ENCODE data around the gene EMC8. TPM values are rescaled to one million over a fixed set of nuclear protein-coding genes. Genes with fewer than 3 reads are reported as not detected.

EMC8 gene
- polyA plus RNA-seq, 3 donors = 34.0 to 34.9 (median 34.0) TPM

GRCh38 chr16:85734311-85735017 is 64.9 kb downstream of the EMC8 start:
- DNase-seq = no peak

GRCh38 chr16:85733839-85734170 is 65.5 kb downstream of the EMC8 start:
- DNase-seq = no peak

GRCh38 chr16:85733155-85733838 is 66.0 kb downstream of the EMC8 start:
- no peak for DNase-seq

GRCh38 chr16:85731179-85731578 is 68.2 kb downstream of the EMC8 start:
- no peak for DNase-seq

- DNase-seq = no peak
Measured at GRCh38 chr16:85730186-85730465, 69.2 kb downstream of the EMC8 start.

GRCh38 chr16:85729452-85730185 is 69.7 kb downstream of the EMC8 start:
- DNase-seq = no peak

GRCh38 chr16:85728879-85729278 is 70.5 kb downstream of the EMC8 start:
- no peak for DNase-seq

Other genes with a start within 250 kb of the EMC8 start
- 10 to 100 TPM; 66.7 to 81.1 (median 76.1) TPM for gene GSE1, start 186.2 kb downstream of the EMC8 start, polyA plus RNA-seq (ENCODE audit: insufficient read length in 3 of 3)
- gene GINS2, start 110.6 kb downstream of the EMC8 start, polyA plus RNA-seq (ENCODE audit: insufficient read length in 3 of 3) = 10 to 100 TPM; 17.2 to 20.9 (median 20.2) TPM
- gene C16orf74, start 48.4 kb downstream of the EMC8 start, polyA plus RNA-seq (ENCODE audit: insufficient read length in 3 of 3) = 1 to 10 TPM; 4.1 to 4.9 (median 4.9) TPM
- 100 to 1,000 TPM; 342 to 452 (median 397) TPM for gene COX4I1, start 151 bp upstream of the EMC8 start, polyA plus RNA-seq (ENCODE audit: insufficient read length in 3 of 3)
- gene IRF8, start 99.6 kb upstream of the EMC8 start, polyA plus RNA-seq (ENCODE audit: insufficient read length in 3 of 3) = 1 to 10 TPM; 3.7 to 6.2 (median 4.3) TPM

All from renal pelvis (tissue), 4 donors.